Measurements from ENCODE around the gene CLOCK.

The CLOCK gene

GRCh38 chr4:55524844-55525571 is 21.7 kb downstream of the CLOCK start:
- DNase-seq (ENCODE audit: low read depth in 2 of 2): peak; percentile 21 to 67
- H3K4me3 ChIP-seq (replicated peaks in 1 of 2; ENCODE audit: low read depth in 2 of 2, low read length in 2 of 2): no peak overlapping the region
- no peak for TF ChIP-seq CTCF (IDR thresholded peaks at IDR 0.05; ENCODE audit: low read depth, low read length)

GRCh38 chr4:55518442-55518841 is 28.3 kb downstream of the CLOCK start:
- TF ChIP-seq CTCF (IDR thresholded peaks at IDR 0.05; ENCODE audit: low read depth, low read length): no peak
- no peak overlapping the region for H3K4me3 ChIP-seq (replicated peaks in 1 of 2; ENCODE audit: low read depth in 2 of 2, low read length in 2 of 2)
- no peak for DNase-seq (ENCODE audit: low read depth in 2 of 2)

GRCh38 chr4:55517526-55518229 is 29.0 kb downstream of the CLOCK start:
- TF ChIP-seq CTCF (IDR thresholded peaks at IDR 0.05; ENCODE audit: low read depth, low read length): no peak
- H3K4me3 ChIP-seq (replicated peaks in 1 of 2; ENCODE audit: low read depth in 2 of 2, low read length in 2 of 2): no peak overlapping the region
- DNase-seq (ENCODE audit: low read depth in 2 of 2): no peak

GRCh38 chr4:55512922-55513571 is 33.7 kb downstream of the CLOCK start:
- DNase-seq (ENCODE audit: low read depth in 2 of 2): peak in 1 of 2 donors; percentile 11
- no peak overlapping the region for H3K4me3 ChIP-seq (replicated peaks in 1 of 2; ENCODE audit: low read depth in 2 of 2, low read length in 2 of 2)
- TF ChIP-seq CTCF (IDR thresholded peaks at IDR 0.05; ENCODE audit: low read depth, low read length): no peak

- TF ChIP-seq CTCF (IDR thresholded peaks at IDR 0.05; ENCODE audit: low read depth, low read length): no peak
Observed at GRCh38 chr4:55512077-55512476, 34.6 kb downstream of the CLOCK start.

GRCh38 chr4:55510685-55511084 is 36.0 kb downstream of the CLOCK start:
- no peak overlapping the region for H3K4me3 ChIP-seq (replicated peaks in 1 of 2; ENCODE audit: low read depth in 2 of 2, low read length in 2 of 2)
- TF ChIP-seq CTCF (IDR thresholded peaks at IDR 0.05; ENCODE audit: low read depth, low read length): no peak
- no peak for DNase-seq (ENCODE audit: low read depth in 2 of 2)

More at GRCh38 chr4:55512077-55512476, 34.6 kb downstream of the CLOCK start:
- DNase-seq (ENCODE audit: low read depth in 2 of 2): no peak
- no peak overlapping the region for H3K4me3 ChIP-seq (replicated peaks in 1 of 2; ENCODE audit: low read depth in 2 of 2, low read length in 2 of 2)
